ENCODE data around the gene AK2.
"Not testable (repeated sequence)": the region's sequence is repeated elsewhere in the genome, so short reads cannot be mapped to it uniquely, and the experiment has no call there.

AK2 gene

DNA sequence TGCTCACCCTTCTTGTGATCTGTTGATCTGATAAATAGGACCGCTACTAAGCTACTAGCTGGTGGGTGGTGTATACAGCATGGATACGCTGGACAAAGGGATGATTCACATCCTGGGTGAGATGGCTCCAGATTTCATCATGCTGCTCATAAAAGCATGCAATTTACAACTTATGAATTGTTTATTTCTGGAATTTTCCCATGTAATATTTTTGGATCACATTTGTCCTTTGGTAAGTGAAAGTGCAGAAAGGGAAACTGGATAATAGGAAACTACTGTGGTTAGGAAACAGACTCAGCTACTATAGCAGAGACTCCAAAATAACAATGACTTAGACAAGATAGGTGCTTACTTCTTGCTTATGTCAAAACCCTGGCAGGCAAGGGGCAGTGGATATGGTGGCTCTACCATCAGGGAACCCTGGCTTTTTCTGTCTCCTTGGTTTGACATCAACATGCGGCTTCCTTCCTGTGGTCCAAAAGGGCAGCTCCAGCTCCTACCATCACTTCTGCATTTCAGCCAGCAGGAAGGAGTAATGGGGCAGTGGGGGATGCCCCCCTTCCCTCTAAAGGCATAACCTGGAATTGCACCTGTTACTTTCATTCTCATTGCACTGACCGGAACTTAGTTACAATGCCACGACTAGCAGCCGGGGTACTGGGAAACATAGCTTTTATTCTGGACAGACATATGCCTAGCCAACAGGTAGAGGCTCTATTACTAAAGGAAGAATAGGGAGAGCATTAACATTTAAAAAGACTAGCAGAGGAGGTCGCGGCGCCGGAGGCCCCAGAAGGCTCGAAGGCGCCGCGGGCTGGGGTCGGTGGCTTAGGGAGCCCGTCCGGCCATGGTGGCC lies 13.8 kb upstream of the AK2 start:
- DNase-seq: no peak

DNA sequence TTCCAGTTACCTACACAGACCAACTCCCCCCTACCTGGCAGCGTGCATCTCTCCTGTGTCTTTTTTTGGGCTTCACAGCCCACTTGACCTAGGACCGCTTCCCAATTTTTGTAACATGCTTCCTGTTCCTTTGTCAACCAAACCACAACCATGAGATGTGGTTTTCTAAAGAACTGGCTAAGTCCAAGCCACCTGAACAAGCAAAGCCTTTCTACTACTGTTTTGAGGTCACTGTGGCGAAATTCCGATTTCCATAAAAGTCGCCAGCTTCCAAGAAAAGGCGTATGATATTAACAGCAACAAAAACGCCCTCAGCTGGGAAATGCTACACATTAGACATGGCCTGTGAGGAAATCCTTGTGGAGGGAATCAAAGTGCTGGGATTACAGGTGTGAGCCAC lies 12.7 kb upstream of the AK2 start:
- DNase-seq: no peak

DNA sequence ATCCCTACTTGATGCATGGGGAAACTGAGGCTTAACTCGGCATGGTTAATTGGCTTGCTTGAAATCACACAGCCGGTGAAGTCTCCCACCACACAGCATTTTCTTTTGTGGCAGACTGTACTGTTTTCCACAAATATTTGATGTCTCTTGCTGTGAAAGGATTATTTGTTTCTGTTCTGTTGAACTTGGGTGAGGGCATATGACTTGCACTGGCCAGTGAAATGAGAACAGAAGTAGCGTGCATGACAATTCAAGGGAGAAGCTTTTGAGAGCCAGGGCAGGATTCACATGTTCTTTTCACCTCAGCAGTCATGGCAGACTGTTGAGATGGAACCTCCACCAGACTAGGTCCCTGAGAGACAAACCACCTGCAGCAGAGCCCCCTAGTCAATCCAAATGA lies 11.7 kb upstream of the AK2 start:
- no peak for DNase-seq

DNA sequence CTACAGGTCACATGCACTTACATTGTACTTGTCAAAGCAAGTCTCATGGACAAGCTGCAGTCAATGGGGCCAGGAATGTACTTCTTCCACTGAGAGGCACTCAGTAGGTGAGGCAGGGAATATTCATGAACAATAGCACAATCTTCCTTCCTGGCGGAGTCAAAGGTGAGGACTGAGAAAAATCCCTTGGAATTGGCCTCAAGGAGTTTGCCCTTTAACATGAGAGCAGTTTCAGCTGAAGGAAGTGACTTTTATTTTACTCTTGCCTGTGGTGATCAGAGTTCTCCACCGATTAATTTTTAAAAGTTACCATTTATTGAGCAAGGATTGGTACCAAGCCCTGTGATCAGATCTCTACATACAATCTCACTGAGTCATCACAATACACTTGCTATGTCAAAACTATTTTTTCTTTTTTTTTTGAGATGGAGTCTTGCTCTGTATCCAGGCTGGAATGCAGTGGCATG lies 11.2 kb upstream of the AK2 start:
- DNase-seq: no peak

DNA sequence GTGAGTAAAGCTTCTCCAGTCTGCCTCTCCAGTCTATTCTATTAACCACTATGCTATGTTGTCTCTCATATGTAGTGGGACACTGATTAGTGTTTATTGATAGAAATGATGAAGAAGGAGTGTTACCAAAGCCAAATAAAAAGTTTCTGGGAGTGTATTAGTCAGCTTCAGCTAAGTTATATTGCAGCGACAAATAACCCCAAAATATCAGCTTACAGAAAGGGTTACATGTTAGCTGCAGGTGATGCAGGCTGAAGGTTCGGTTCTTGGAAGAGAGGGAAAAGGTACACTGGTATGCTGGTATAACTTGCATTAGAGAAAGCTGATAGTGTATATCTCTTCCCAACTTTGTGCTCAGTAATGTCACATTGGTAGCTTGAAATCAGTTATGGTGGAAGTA lies 10.6 kb upstream of the AK2 start:
- no peak for DNase-seq

DNA sequence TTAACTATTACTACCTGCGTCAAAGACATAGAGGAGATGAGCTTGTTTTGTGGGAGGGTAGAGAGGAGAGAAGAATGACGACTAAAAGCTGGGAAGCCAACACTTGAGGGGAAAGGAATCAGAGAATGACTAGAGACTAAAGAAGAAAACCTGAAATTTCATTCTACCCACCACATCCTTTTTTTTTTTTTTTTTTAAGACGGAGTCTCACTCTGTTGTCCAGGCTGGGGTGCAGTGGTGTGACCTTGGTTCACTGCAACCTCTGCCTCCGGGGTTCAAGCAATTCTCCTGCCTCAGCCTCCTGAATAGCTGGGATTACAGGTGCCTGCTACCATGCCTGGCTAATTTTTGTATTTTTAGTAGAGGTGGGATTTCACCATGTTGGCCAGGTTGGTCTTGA lies 9.6 kb upstream of the AK2 start:
- not testable (repeated sequence) for DNase-seq

DNA sequence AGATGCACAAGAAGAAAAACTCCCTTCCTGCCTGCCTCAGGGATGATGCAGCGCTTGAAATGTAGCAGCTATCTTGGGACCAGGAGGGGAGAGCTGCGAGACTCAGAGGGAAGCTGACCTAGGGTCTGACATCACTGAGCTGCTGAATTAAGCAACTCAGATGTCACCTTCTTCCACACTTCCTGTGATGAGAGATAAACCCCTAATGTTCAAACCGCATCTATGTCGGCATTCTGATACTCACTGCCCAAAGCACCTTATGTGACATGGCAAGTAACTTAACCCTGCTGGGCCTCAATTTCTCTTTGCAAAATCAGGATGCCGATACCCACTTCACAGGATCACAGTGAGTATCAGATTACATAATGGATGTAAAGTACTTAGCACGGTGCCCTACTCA lies 9.1 kb upstream of the AK2 start:
- no peak for DNase-seq

DNA sequence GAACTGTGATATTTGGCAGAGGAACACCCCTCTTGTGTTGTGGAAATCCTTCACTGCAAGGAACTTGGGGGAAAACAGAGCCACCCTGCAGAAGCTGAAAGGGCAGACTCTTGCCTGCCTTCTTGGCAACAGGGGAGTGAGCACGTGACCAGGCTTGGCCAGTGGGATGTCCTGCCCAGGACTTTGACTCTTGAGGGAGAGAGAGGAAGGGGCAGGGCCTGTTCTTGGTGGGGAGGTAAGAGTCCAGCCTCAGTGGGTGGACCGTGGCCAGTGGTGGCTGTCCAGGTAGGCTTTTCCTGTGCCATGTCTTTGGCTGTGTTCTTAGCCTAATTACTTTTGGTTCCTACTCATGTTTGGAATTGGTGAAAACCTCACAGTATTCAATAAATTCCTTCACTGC lies 8.6 kb upstream of the AK2 start:
- no peak for DNase-seq

DNA sequence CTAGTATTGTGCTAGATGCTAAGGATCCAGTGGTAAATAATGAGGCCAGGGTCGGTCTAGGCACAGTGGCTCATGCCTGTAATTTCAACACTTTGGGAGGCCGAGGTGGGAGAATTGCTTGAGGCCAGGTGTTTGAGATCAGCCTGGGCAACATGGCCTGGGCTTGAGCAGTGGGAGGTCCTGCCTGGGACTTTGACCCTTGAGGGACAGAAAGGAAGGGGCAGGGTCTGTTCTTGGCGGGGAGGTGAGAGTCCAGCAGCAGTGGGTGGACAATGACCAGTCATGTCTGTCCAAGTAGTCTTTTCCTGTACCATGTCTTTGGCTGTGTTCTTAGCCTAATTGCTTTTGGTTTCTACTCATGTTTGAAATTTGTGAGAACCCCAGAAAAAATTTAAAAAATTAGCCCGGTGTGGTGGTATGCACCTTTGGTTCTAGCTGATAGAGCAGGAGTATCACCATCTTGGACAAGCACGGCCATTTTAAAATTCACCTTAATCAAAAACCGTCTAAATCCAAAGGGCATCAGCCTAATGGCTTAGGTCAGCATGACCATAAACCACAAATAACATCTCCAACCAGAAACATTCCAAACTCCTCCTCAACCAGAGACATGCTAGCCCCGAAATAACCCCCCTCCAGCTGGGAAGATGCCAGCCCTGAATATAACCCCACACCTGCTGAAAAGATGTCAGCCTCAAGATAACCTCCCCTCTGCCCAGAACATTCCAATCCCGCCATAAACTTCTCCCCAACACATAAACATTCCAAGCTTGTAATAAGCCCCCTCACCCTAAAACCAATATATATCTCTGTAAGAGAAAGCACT lies 6.8 kb upstream of the AK2 start:
- DNase-seq: no peak

DNA sequence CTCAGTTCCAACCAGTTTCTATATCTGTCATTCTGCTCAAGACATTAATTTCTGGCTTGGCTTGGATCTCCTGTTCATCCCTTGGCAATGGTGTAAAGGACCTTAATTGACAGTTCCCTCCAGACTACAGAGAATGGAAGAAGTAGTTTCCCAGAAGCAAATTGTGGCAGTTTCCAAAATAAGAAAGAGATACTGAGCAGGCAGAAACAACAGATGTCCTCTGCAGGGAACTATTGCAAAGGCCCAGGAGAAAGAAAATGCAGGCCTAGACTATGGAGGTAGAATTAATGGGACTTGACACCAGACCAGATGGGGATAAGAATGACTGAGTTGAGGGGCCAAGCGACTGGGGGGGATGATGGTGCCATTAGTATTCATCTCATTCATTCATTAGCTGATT lies 6.1 kb upstream of the AK2 start:
- DNase-seq: no peak

DNA sequence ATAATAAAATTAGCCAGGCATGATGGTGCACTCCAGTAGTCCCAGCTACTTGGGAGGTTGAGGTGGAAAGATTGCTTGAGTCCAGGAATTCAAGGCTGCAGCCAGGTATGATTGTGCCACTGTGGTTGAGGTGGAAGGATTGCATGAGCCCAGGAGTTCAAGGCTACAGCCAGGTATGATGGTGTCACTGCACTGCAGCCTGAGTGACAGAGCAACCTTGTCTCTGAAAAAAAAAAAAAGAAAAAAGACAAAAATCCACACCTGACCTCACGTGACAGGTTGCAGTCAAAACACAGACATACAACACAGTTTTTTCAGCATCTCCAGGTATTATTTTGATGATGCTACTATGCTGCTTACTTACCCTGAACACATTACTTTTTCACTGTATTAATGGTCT lies 4.3 kb upstream of the AK2 start:
- no peak for DNase-seq

DNA sequence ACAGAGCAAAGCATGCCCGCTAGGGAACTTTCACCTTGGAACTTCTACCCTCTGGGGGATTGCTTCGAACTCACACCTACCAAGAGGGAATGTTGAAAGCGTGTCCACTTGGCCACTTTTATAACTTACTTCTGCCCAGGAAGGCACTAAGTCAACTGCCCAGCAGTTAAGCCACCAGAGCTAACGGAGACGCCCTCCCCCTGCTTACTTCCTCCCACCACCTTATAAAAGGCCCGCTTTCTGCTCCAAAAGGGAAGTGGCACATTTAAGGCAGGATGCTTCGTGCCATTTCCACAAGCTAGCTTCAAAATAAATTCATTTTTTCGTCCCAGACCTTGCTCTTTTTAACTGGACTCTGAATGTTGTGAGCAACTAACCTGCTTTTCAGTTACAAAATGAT lies 3.2 kb upstream of the AK2 start:
- DNase-seq: no peak

DNA sequence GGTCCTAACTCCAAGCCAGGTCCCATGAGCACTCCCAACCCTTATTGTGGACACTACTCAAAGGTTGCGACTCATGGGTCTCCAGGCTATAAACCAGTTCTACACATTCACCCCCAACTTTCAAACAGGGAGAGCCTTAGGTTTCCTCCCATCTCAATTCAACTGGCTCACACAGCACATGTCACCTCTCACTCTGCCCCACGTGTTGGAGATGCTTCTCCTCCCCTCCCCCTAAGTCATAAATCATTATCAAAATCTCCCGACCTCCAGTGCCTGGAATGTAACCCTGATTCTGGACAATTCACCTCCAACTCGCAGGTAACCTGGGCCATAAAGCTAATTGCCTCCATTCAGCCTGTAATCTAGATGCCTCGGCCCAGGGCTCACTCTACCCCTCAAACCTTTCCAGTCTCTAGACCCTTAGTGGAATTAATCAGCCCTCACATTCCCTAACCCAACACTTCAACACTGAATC lies 595 bp downstream of the AK2 start:
- no peak for DNase-seq

DNA sequence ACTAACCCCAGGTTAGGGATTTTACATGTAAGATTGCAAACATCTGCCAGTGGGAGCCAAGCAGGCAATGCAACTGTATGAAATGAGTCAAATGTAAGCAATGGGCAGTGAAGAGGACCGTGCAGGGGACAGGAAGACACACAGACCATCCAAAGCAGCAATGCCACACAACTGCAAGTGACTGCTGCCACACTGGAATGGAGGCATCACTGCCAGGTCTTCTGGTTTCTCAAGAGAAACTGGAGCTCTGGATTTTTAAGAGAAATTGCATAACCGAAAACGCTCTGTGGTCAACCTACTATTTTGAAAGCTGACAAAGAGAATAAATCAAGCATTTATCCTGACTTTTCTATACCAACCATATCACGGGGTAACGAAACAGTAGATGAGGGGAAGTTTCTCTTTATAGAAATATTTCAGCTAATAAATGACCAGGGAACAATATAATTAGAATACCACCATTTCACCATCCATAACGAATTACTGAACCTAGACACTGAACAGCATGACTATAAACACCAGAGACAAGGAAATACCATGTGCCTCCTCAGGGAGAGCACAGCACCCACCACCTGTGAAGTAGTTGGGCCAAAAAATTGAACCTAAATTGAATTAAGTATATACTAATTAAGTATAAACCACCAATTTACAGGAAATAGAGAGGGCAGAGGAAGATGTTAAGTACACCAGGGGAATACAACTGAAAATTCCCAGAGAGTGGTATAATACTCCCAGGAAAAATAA lies 4.4 kb downstream of the AK2 start:
- no peak for DNase-seq

DNA sequence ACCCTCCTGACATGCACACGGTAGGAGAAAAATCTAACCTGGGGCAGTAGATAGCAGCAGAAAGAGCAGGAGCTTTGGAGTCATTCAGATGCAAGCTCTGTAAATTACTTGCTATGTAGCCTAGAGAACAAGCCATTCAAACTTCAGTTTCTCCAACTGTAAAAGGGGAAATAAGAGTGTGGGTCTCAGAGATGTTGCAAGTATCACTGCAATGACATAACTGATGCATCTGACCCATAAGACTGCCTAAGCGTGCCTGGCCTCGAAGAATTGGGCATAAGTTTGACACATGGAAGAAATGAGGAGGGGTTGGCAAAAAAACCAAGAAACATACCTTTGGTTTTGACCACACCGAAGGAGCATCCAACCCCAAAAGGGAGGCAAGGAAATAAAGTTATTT lies 5.2 kb downstream of the AK2 start:
- DNase-seq: no peak

DNA sequence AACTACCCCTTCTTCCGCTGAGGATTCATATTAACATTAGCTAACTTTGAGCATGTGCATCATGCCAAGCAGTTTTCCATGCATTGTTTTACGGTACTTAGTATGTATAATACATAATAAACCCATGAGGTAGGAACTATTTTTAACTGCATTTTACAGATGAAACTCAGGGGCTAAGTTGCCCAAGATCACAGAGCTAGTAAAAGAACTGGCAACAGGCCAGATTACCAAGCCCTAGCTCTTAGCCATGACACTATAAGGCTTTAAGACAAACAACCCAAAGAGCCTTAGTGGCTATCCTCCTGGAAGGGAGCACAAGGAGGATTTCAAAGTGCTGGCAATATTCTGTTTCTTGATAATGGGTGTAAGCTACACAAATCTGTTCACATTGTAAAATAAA lies 6.1 kb downstream of the AK2 start:
- no peak for DNase-seq

DNA sequence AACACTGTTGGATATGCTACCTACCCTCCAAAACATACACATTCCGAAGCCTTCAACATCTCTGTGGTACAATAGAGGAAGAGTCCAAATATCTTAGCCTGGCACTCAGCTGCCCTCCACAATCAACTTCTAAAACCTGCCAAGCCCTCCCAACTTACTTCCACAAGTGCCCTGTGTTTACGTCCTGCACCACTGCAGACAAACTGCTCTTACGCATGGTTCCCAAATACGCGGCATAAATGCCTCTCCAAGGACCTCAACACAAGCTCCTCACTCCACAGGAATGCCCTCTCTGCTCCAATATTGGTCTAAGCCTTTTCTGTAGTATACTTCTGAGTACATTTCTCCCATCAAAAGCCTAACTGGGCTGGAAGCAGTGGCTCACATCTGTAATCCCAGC lies 6.8 kb downstream of the AK2 start:
- DNase-seq: no peak

DNA sequence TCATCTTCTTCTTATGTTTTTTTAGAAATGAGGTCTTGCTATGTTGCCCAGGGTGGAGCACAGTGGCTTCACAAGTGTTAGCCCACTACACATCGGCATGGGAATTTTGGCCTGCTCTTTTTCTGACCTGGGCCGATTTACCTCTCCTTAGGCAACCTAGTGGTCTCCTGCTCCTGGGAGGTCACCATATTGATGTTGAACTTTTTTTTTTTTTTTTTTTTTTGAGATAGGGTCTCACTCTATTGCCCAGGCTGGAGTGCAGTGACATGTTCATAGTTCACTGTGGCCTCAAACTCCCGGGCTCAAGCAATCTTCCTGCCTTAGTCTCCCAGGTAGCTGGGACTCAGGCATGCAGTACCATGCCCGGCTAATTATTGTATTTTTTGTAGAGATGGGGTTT lies 7.5 kb downstream of the AK2 start:
- DNase-seq: no peak

DNA sequence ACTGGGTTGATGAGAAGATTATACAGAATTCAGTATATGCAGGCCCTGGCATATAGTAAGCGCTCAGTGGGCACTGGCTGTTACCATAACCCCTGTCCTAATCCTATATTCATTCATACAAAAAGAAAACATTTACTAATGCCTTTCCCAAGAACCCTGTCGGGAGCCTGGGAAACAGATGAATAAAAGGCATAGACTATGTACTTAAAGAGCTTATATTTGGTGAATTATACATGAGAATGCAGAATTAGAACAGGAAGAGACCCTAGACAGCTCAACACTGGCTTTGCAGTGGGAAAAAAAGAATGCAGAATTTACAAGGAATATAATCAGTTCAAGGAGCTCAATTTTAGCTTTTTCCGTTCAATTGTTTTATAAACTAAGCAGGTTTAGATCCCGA lies 10.9 kb downstream of the AK2 start:
- DNase-seq: no peak

DNA sequence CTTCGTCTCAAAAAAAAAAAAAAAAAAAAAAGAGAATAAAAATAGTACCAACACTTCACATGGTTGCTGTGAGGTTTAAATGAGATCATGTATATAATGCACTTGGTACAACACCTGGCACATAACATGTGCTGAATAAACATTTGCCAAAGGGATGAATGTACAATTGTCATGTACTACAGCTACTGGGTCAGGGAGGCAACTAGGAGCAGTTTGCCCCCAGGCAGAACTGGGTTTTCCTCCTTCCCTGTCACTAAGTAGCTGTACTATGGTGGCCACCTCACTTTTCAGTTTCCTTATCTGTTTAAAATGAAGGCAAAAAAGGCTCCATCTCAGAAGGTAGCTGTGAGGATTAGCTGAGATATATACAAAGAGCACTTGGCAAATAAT lies 11.5 kb downstream of the AK2 start:
- DNase-seq: no peak

DNA sequence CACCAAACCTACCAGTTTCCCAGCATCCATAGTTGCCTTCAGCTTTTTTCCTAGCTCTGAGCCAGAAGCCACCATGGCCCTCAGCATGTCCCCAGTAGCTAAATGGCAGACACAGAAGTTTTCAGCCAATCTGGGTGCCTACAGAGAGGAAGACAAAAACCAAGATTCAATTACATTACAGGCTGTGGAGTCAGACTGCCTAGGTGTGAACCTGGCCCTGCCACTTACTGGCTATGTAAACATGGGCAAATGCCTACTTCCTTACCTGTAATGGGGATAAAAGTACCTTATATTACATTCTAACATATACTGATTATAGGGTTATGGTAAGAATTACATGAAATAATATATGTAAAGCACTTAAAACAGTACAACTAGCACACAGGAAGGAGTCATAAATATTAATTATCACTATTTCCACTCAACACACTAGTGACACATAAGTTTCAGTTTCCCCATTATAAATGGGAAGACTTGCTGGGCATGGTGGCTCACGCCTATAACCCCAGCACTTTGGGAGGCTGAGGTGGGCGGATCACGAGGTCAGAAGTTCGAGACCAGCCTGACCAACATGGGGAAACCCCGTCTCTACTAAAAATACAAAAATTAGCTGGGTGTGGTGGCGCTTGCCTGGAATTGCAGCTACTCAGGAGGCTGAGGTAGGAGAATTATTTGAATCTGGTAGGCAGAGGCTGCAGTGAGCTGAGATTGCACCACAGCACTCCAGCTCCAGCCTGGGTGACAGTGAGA lies 12.1 kb downstream of the AK2 start:
- peak in 2 of 4 experiments; percentile 31 to 34 for DNase-seq

DNA sequence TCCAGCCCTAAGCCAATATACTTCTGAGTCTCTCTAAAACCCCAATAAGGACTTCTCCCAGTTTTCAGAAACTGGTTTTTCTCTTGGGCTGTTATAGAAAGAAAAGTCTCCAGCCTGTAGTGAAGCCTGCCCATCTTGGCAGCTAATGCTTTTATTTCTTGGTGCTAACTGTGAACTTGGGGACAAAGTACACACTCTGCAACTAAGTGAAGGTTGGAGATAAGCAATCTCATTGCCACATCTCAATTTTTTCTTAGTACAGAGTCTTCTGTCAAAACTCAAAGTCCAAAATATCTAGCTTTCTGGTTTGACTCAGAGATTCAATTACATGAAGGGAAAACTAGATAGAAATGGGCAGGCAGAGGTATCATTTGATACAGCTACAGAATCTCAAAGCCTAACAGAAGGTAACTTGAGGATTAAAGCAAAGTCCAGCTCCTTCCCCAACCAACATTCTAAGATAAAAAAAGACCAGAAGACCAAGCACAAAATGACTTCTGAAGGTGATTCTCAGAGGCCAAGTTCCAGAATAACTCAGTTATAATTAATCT lies 14.0 kb downstream of the AK2 start:
- DNase-seq: no peak

All from activated naive CD4-positive, alpha-beta T cell (primary cell).